ENCODE measurements around the gene SOSTDC1.

DNA sequence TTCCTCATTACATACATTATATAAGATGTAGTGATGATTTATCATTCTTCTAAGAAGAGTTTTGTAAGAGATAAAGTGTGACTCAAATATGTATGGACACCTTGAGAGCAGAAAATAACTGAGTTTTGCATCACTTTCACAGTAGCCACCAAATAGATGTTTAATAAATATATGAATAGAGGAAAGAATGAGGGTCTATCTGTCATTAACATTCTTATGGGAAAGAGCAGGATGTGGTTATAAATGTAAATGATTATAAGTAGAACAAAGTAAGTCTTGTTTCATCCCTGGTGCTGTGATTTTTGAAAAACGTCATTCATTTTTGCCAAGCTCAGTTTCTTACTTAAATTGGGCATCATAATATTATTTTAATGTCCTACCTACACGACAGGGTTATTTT is 29.2 kb downstream of the SOSTDC1 start:
- TF ChIP-seq, protein P1, sequence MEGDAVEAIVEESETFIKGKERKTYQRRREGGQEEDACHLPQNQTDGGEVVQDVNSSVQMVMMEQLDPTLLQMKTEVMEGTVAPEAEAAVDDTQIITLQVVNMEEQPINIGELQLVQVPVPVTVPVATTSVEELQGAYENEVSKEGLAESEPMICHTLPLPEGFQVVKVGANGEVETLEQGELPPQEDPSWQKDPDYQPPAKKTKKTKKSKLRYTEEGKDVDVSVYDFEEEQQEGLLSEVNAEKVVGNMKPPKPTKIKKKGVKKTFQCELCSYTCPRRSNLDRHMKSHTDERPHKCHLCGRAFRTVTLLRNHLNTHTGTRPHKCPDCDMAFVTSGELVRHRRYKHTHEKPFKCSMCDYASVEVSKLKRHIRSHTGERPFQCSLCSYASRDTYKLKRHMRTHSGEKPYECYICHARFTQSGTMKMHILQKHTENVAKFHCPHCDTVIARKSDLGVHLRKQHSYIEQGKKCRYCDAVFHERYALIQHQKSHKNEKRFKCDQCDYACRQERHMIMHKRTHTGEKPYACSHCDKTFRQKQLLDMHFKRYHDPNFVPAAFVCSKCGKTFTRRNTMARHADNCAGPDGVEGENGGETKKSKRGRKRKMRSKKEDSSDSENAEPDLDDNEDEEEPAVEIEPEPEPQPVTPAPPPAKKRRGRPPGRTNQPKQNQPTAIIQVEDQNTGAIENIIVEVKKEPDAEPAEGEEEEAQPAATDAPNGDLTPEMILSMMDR (IDR thresholded peaks at IDR 0.05), result no peak
- no peak for TF ChIP-seq POLR2A (IDR thresholded peaks at IDR 0.05)

Data from Peyer's patch (tissue), 4 donors.